Measurements from ENCODE around the gene OTOR.

Gene OTOR

GRCh38 chr20:16740365-16741072 lies 7.6 kb upstream of the OTOR start:
- H3K4me3 ChIP-seq (ENCODE audit: low read depth, low read length) = no peak overlapping the region
- TF ChIP-seq CTCF (IDR thresholded peaks at IDR 0.05; ENCODE audit: low read depth, low read length, missing control alignments) = no peak
- DNase-seq (ENCODE audit: low read depth) = no peak
- in situ Hi-C loops (cut with HindIII; ENCODE audit: low sequenced_read_pairs) = no loop called here

- no peak for DNase-seq (ENCODE audit: low read depth)
- H3K4me3 ChIP-seq (ENCODE audit: low read depth, low read length) = no peak overlapping the region
- TF ChIP-seq CTCF (IDR thresholded peaks at IDR 0.05; ENCODE audit: low read depth, low read length, missing control alignments) = no peak
- in situ Hi-C loops (cut with HindIII; ENCODE audit: low sequenced_read_pairs) = no loop called here
Observed at GRCh38 chr20:16744178-16744807, 3.9 kb upstream of the OTOR start.

GRCh38 chr20:16745204-16745603 lies 3.0 kb upstream of the OTOR start:
- H3K4me3 ChIP-seq (ENCODE audit: low read depth, low read length) = no peak overlapping the region
- no peak for TF ChIP-seq CTCF (IDR thresholded peaks at IDR 0.05; ENCODE audit: low read depth, low read length, missing control alignments)
- no peak for DNase-seq (ENCODE audit: low read depth)
- in situ Hi-C loops (cut with HindIII; ENCODE audit: low sequenced_read_pairs) = no loop called here

GRCh38 chr20:16747291-16747811 lies 807 bp upstream of the OTOR start:
- in situ Hi-C loops (cut with HindIII; ENCODE audit: low sequenced_read_pairs) = no loop called here
- peak; percentile 15 for TF ChIP-seq CTCF (IDR thresholded peaks at IDR 0.05; ENCODE audit: low read depth, low read length, missing control alignments)
- DNase-seq (ENCODE audit: low read depth) = no peak
- H3K4me3 ChIP-seq (ENCODE audit: low read depth, low read length) = no peak overlapping the region

- H3K4me3 ChIP-seq (ENCODE audit: low read depth, low read length) = no peak overlapping the region
- DNase-seq (ENCODE audit: low read depth) = no peak
- in situ Hi-C loops (cut with HindIII; ENCODE audit: low sequenced_read_pairs) = no loop called here
- peak; percentile 21 for TF ChIP-seq CTCF (IDR thresholded peaks at IDR 0.05; ENCODE audit: low read depth, low read length, missing control alignments)
Observed at GRCh38 chr20:16749573-16749972, 1.4 kb downstream of the OTOR start.

- no peak for TF ChIP-seq CTCF (IDR thresholded peaks at IDR 0.05; ENCODE audit: low read depth, low read length, missing control alignments)
- in situ Hi-C loops (cut with HindIII; ENCODE audit: low sequenced_read_pairs) = no loop called here
- no peak for DNase-seq (ENCODE audit: low read depth)
- H3K4me3 ChIP-seq (ENCODE audit: low read depth, low read length) = no peak overlapping the region
Observed at GRCh38 chr20:16752082-16752481, 3.9 kb downstream of the OTOR start.

Data from astrocyte of the cerebellum (primary cell).